GM23248 (cell line): ENCODE results near the gene GLIPR2.

ENCODE experiments used
- EZH2 ChIP-seq: fragments of 200-600 bp; sonication (generic); IDR thresholded peaks from 2 replicates; pipeline ENCODE4 v1.6.1; 2018; ENCODE audit warnings: antibody characterized with exemption, mild to moderate bottlenecking; ENCODE audit not compliant: insufficient read depth, poor library complexity, severe bottlenecking
- EZH2phosphoT487 ChIP-seq: fragments of 200-600 bp; sonication (generic); IDR thresholded peaks from 2 replicates; pipeline ENCODE4 v1.6.1; 2018; ENCODE audit warnings: antibody characterized with exemption, moderate library complexity, mild to moderate bottlenecking, low read depth; ENCODE audit not compliant: insufficient read depth

- TF ChIP-seq EZH2 (no peak), EZH2phosphoT487 (no peak)
Observed at GRCh38 chr9:36119476-36119875, 17.1 kb upstream of the GLIPR2 start.
